CD4-positive, alpha-beta T cell treated with Interleukin-15 for 1 hour (primary cell): Measurements from ENCODE around the gene MAPK8.

Source experiments
- DNase-seq: peaks from one replicate; pipeline ENCODE4 v3.0.0-alpha.2; 2020

MAPK8 gene

GRCh38 chr10:48294431-48294830, 12.0 kb upstream of the MAPK8 start:
- DNase-seq, result no peak

GRCh38 chr10:48296576-48297098, 9.8 kb upstream of the MAPK8 start:
- DNase-seq, result no peak

GRCh38 chr10:48299066-48299465, 7.4 kb upstream of the MAPK8 start:
- DNase-seq, result no peak

GRCh38 chr10:48299692-48300091, 6.8 kb upstream of the MAPK8 start:
- DNase-seq, result no peak

- DNase-seq, result no peak
Observed at GRCh38 chr10:48300556-48300955, 5.9 kb upstream of the MAPK8 start.

GRCh38 chr10:48302515-48303476, 3.7 kb upstream of the MAPK8 start:
- no peak for DNase-seq

GRCh38 chr10:48305905-48306264, 592 bp upstream of the MAPK8 start:
- no peak for DNase-seq

GRCh38 chr10:48306870-48307710, 613 bp downstream of the MAPK8 start:
- peak; percentile 77 for DNase-seq

- DNase-seq, result no peak
Observed at GRCh38 chr10:48307711-48308018, 1.2 kb downstream of the MAPK8 start.

GRCh38 chr10:48309711-48310226, 3.3 kb downstream of the MAPK8 start:
- DNase-seq, result no peak

GRCh38 chr10:48314107-48314506, 7.6 kb downstream of the MAPK8 start:
- DNase-seq, result no peak

GRCh38 chr10:48316236-48316635, 9.8 kb downstream of the MAPK8 start:
- DNase-seq, result no peak

- DNase-seq, result no peak
Observed at GRCh38 chr10:48317321-48317990, 11.0 kb downstream of the MAPK8 start.

- no peak for DNase-seq
Observed at GRCh38 chr10:48322017-48322416, 15.5 kb downstream of the MAPK8 start.

GRCh38 chr10:48324580-48324979, 18.1 kb downstream of the MAPK8 start:
- DNase-seq, result no peak

- no peak for DNase-seq
Observed at GRCh38 chr10:48330269-48330668, 23.8 kb downstream of the MAPK8 start.

GRCh38 chr10:48331436-48331835, 25.0 kb downstream of the MAPK8 start:
- DNase-seq, result no peak

GRCh38 chr10:48332166-48332870, 25.8 kb downstream of the MAPK8 start:
- DNase-seq, result no peak

- DNase-seq, result no peak
Observed at GRCh38 chr10:48332871-48333216, 26.4 kb downstream of the MAPK8 start.

- DNase-seq, result no peak
Observed at GRCh38 chr10:48333856-48334255, 27.4 kb downstream of the MAPK8 start.

GRCh38 chr10:48335788-48336187, 29.3 kb downstream of the MAPK8 start:
- no peak for DNase-seq

- no peak for DNase-seq
Observed at GRCh38 chr10:48336978-48337599, 30.6 kb downstream of the MAPK8 start.
